Nephron (organoid): ENCODE measurements around the gene TMSB4X.
"Not testable (repeated sequence)": the region's sequence is repeated elsewhere in the genome, so short reads cannot be mapped to it uniquely, and the experiment has no call there.

Source experiments
- H3K27ac Mint-ChIP-seq, 3 experiments: 2 replicates each; pipeline ENCODE4 v1.8.0; 2020; ENCODE audit warnings: mixed read lengths in 3 of 3, mild to moderate bottlenecking in 2 of 3, moderate library complexity in 1 of 3
- H3K27me3 Mint-ChIP-seq: 2 replicates; pipeline ENCODE4 v1.8.0; 2021; ENCODE audit warnings: low read depth, mild to moderate bottlenecking, moderate library complexity, mixed read lengths
- H3K36me3 Mint-ChIP-seq: 2 replicates; pipeline ENCODE4 v1.8.0; 2020; ENCODE audit warnings: low read depth, mixed read lengths
- H3K4me1 Mint-ChIP-seq: 2 replicates; pipeline ENCODE4 v1.8.0; 2020; ENCODE audit warnings: mixed read lengths
- H3K4me3 Mint-ChIP-seq, 3 experiments: 2 replicates each; pipeline ENCODE4 v1.8.0; 2020; ENCODE audit warnings: mild to moderate bottlenecking in 3 of 3, mixed read lengths in 3 of 3, moderate library complexity in 2 of 3
- H3K9me3 Mint-ChIP-seq: 2 replicates; pipeline ENCODE4 v1.8.0; 2020; ENCODE audit warnings: mixed read lengths
- TF ChIP-seq, protein P1 (sequence below), 3 experiments: fragments of 200-600 bp; sonication (generic); IDR thresholded peaks; one replicate each; pipeline ENCODE4 v1.5.0; 2021; ENCODE audit warnings: antibody characterized with exemption in 3 of 3; ENCODE audit not compliant: unreplicated experiment in 3 of 3

Gene TMSB4X

DNA sequence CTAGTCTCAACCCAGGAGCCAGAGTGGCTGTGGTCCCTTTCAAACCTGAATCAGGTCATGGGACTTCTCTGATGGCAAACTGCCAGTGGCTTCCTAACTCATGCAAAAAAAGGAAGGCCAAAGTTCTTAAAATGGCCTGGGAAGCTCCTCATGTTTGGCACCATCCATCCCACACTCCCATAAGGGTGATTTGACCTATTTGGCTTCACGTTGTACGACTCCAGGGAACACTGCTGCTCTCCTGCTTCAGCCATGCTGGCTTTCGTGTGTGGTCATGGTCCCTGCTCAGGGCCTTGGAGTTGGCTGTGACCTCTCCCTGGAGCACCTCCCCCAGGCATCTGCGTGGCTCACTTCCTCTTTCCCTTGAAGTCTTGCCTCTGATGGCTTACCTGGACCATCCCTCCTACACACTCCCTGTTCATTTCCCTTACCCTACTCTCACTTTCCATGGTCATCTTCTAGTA is 12.8 kb upstream of the TMSB4X start:
- TF ChIP-seq, protein P1, sequence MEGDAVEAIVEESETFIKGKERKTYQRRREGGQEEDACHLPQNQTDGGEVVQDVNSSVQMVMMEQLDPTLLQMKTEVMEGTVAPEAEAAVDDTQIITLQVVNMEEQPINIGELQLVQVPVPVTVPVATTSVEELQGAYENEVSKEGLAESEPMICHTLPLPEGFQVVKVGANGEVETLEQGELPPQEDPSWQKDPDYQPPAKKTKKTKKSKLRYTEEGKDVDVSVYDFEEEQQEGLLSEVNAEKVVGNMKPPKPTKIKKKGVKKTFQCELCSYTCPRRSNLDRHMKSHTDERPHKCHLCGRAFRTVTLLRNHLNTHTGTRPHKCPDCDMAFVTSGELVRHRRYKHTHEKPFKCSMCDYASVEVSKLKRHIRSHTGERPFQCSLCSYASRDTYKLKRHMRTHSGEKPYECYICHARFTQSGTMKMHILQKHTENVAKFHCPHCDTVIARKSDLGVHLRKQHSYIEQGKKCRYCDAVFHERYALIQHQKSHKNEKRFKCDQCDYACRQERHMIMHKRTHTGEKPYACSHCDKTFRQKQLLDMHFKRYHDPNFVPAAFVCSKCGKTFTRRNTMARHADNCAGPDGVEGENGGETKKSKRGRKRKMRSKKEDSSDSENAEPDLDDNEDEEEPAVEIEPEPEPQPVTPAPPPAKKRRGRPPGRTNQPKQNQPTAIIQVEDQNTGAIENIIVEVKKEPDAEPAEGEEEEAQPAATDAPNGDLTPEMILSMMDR (IDR thresholded peaks at IDR 0.05; ENCODE audit: unreplicated experiment in 3 of 3): no peak
- H3K36me3 Mint-ChIP-seq: peaks cover 3% of the 10 kb centered on the region
- no peak overlapping the region for H3K27ac Mint-ChIP-seq
- peaks cover 25% of the 10 kb centered on the region for H3K9me3 Mint-ChIP-seq
- no peaks in the 10 kb centered on the region for H3K27me3 Mint-ChIP-seq
- no peaks in the 10 kb centered on the region for H3K4me1 Mint-ChIP-seq
- H3K4me3 Mint-ChIP-seq: no peak overlapping the region

DNA sequence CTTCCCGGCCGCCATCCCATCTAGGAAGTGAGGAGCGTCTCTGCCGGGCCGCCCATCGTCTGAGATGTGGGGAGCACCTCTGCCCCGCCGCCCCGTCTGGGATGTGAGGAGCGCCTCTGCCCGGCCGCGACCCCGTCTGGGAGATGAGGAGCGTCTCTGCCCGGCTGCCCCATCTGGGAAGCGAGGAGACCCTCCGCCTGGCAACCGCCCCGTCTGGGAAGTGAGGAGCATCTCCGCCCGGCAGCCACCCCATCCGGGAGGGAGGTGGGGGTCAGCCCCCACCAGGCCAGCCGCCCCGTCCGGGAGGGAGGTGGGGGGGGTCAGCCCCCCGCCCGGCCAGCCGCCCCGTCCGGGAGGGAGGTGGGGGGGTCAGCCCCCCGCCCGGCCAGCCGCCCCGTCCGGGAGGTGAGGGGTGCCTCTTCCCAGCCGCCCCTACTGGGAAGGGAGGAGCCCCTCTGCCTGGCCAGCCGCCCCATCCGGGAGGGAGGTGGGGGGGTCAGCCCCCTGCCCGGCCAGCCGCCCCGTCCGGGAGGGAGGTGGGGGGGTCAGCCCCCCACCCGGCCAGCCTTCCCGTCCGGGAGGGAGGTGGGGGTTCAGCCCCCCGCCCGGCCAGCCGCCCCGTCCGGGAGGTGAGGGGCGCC is 11.6 kb upstream of the TMSB4X start:
- not testable (repeated sequence) for H3K27ac Mint-ChIP-seq, H3K4me3 Mint-ChIP-seq, H3K27me3 Mint-ChIP-seq, H3K4me1 Mint-ChIP-seq, H3K36me3 Mint-ChIP-seq
- peaks cover 25% of the 10 kb centered on the region for H3K9me3 Mint-ChIP-seq

DNA sequence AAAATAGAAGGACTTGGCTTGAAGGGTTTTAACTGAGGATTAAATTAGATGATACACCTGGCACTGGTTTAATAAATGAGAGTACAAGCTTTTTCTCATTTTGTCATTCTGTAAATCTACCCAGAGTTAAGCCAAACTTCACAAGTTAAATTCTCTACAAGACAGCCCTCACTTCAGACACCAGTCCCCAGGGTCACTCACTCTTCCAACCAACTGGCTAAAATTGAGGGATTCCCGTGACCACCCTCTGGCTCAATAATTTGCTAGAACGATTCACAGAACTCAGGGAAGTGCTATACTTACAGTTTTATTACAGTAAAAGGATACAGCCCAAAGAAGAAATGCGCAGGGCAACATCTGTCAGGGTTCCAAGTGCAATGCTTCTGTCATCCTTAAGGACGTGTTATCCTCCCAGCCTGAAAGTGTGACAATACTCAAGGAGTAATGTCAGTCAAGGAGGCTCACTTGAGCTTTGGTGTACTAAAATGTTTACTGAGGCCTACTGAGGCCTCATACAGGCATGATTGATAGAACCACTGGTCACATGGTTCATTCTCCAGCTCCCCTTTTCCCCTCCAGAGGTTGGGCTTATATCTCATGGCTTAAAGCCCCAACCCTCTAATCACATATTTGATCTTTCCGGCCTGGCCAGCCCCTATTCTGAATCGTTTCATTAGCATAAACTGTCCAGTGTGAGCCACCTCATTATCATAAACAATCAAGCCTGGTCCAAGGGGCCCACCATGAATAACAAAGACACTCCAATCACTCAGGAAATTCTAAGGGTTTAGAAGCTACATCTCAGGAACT is 9.6 kb upstream of the TMSB4X start:
- H3K4me3 Mint-ChIP-seq: no peak overlapping the region
- peaks cover 21% of the 10 kb centered on the region for H3K9me3 Mint-ChIP-seq
- TF ChIP-seq, protein P1 (IDR thresholded peaks at IDR 0.05; ENCODE audit: unreplicated experiment in 3 of 3): no peak
- peak overlapping the region; percentile 36 to 65 (median 49) for H3K27ac Mint-ChIP-seq
- H3K4me1 Mint-ChIP-seq: no peaks in the 10 kb centered on the region
- no peaks in the 10 kb centered on the region for H3K27me3 Mint-ChIP-seq
- peaks cover 3% of the 10 kb centered on the region for H3K36me3 Mint-ChIP-seq

DNA sequence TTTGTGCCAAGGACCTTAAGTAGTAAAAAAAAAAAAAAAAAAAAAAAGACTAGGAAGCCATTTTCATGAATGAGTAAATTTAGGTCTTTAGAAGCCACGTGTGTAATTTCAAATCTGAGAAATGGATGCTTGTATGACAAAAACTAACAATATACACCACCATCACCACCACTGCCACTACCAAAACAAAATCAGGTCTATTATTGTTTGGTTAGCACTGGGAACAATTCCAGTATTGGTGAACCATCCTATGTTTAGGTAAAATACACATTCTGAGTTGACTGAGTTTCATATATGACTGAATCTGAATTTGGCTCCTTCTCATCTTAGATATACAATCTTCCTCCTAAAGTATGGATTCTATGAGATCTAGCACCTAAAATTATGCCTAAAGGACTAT is 8.8 kb upstream of the TMSB4X start:
- no peaks in the 10 kb centered on the region for H3K27me3 Mint-ChIP-seq
- peaks cover 19% of the 10 kb centered on the region for H3K9me3 Mint-ChIP-seq
- no peak overlapping the region for H3K27ac Mint-ChIP-seq
- peaks cover 3% of the 10 kb centered on the region for H3K36me3 Mint-ChIP-seq
- peaks cover 8% of the 10 kb centered on the region for H3K4me1 Mint-ChIP-seq
- TF ChIP-seq, protein P1 (IDR thresholded peaks at IDR 0.05; ENCODE audit: unreplicated experiment in 3 of 3): no peak
- no peak overlapping the region for H3K4me3 Mint-ChIP-seq

DNA sequence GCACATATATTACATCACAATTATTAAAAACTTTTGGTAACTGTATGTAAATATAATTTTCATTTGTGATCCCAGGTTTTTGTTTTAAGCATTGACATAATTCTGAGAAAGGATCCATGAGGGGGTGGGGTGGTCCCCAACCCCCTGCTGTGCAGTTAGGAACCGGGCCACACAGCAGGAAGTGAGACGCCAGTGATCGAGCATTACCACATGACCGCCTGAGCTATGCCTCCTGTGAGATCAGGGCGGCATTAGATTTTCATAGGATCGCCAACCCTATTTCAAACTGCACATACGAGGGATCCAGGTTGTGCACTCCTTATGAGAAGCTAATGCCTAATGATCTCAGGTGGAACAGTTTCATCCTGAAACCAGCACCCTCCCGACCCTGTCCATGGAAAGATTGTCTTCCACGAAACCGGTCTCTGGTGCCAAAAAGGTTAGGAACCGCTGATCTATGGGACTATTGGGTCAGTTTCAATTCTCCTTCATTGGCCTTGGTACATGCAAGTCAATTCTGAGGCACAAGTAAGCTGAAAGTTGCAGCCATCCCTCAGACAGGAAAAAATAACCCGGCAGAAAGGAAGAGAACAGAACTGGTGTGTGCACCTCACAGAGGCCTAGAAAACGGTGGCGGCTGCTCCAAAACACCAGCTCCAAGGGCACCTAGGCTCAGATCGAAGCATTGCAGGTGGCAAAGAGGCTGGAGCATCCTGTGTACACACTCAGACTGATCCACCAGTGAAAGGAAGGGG is 7.0 kb upstream of the TMSB4X start:
- Mint-ChIP-seq H3K36me3 (peaks cover 3% of the 10 kb centered on the region), H3K27ac (peak overlapping the region in 1 of 3 experiments; percentile 6), H3K9me3 (peaks cover 12% of the 10 kb centered on the region), H3K4me1 (peaks cover 15% of the 10 kb centered on the region), H3K4me3 (no peak overlapping the region), H3K27me3 (no peaks in the 10 kb centered on the region)
- TF ChIP-seq, protein P1 (IDR thresholded peaks at IDR 0.05; ENCODE audit: unreplicated experiment in 3 of 3): no peak

DNA sequence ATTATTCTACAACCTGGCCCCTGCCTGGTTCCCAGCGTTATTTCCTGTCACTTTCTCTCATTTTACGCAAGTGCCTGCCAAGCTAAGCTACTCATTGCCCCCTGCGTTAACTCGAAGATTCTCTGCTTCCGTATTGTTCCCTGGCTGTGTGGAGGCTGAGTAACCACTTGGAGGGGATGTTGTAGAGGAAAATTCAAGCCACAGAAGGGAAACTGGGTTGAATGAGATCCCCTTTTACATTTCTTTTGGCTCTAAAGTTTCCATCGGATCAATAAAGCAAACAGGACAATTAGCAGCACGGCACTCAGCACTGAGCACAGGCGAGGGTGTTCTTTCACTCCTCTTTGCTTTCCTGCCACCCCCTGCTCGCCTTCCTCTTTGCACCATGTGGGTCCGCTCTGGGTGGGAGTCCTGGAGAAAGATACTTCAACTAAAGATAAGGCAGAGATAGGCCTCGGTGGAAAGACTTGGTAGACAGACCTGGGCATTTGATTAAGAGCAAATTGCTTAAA is 4.2 kb upstream of the TMSB4X start:
- H3K4me1 Mint-ChIP-seq: peaks cover 26% of the 10 kb centered on the region
- H3K36me3 Mint-ChIP-seq: peaks cover 9% of the 10 kb centered on the region
- peak overlapping the region; percentile 76 to 89 (median 89) for H3K27ac Mint-ChIP-seq
- TF ChIP-seq, protein P1 (IDR thresholded peaks at IDR 0.05; ENCODE audit: unreplicated experiment in 3 of 3): peak; percentile 30 to 56 (median 51)
- peaks cover 18% of the 10 kb centered on the region for H3K9me3 Mint-ChIP-seq
- peak overlapping the region; percentile 6 to 51 (median 39) for H3K4me3 Mint-ChIP-seq
- no peaks in the 10 kb centered on the region for H3K27me3 Mint-ChIP-seq
